K562 (cell line): ENCODE results near the gene GARIN5B. TPM values are rescaled to one million over a fixed set of nuclear protein-coding genes. Genes with fewer than 3 reads are reported as not detected.

ENCODE experiments used
- ADNP ChIP-seq: fragments of 200-800 bp; sonication (Bioruptor generic); IDR thresholded peaks from 2 replicates; pipeline ENCODE4 v1.6.1; 2016; ENCODE audit warnings: missing genetic modification characterization, missing compliant biosample characterization
- CEBPB ChIP-seq: fragments of 450-650 bp; IDR thresholded peaks from 2 replicates; pipeline ENCODE4 v1.6.1; 2016; ENCODE audit warnings: missing genetic modification characterization, missing compliant biosample characterization
- FOXJ3 ChIP-seq: sonication (generic); formaldehyde crosslinking; IDR thresholded peaks from 2 replicates; pipeline ENCODE4 v1.4.0; 2020; ENCODE audit warnings: mild to moderate bottlenecking, missing genetic modification reagents
- FOXM1 ChIP-seq, 2 experiments: fragments of 450-650 bp in 1 of 2; sonication (generic) in 1 of 2; formaldehyde crosslinking in 1 of 2; IDR thresholded peaks; 2 replicates each; pipeline versions ENCODE4 v1.6.1 to v1.9.0; 2017 to 2022; ENCODE audit warnings: low read depth in 2 of 2, mild to moderate bottlenecking in 2 of 2, missing genetic modification reagents in 1 of 2, moderate library complexity in 1 of 2
- ILF3 ChIP-seq: fragments of 450-650 bp; IDR thresholded peaks from 2 replicates; pipeline ENCODE4 v1.6.1; 2018; ENCODE audit warnings: antibody characterized with exemption, mild to moderate bottlenecking, moderate library complexity, borderline replicate concordance
- PCBP2 ChIP-seq: fragments of 200-400 bp; formaldehyde crosslinking; IDR thresholded peaks from 2 replicates; pipeline ENCODE4 v1.6.1; 2018; ENCODE audit warnings: low read length, low read depth, mild to moderate bottlenecking, moderate library complexity; ENCODE audit not compliant: poor library complexity, severe bottlenecking
- PTRF ChIP-seq: fragments of 450-650 bp; IDR thresholded peaks from 2 replicates; pipeline ENCODE4 v1.6.1; 2016; ENCODE audit warnings: mild to moderate bottlenecking, missing genetic modification characterization, missing compliant biosample characterization
- SIN3A ChIP-seq, 2 experiments: fragments of 150-350 bp in 1 of 2; IDR thresholded peaks; 2 replicates each; pipeline ENCODE4 v1.6.1; 2011 to 2016; ENCODE audit warnings: borderline replicate concordance in 2 of 2, low read depth in 2 of 2, low read length in 2 of 2, mild to moderate bottlenecking in 2 of 2, moderate library complexity in 2 of 2; ENCODE audit not compliant: control insufficient read depth in 1 of 2
- TCF3 ChIP-seq: sonication (generic); formaldehyde crosslinking; IDR thresholded peaks from 2 replicates; pipeline ENCODE4 v1.4.0; 2020; ENCODE audit warnings: mild to moderate bottlenecking, missing genetic modification reagents
- TSC22D4 ChIP-seq: fragments of 450-650 bp; IDR thresholded peaks from 2 replicates; pipeline ENCODE4 v1.6.1; 2016; ENCODE audit warnings: missing genetic modification characterization, missing biosample characterization, control low read depth
- ZC3H11A ChIP-seq: IDR thresholded peaks from 2 replicates; pipeline ENCODE4 v1.6.1; 2012; ENCODE audit warnings: low read depth, low read length, improper control_type of control experiment
- ZZZ3 ChIP-seq: fragments of 450-650 bp; IDR thresholded peaks from 2 replicates; pipeline ENCODE4 v1.6.1; 2016; ENCODE audit warnings: antibody characterized with exemption, mild to moderate bottlenecking, moderate library complexity
- polyA plus RNA-seq, 8 experiments: library from polyadenylated mRNA; depleted of rRNA in 4 of 8; stranded (reverse) in 5 of 8; unstranded in 3 of 8; fragments of >200 nt; fragmentation: Nextera tagmentation in 2 of 8; fragmentation: Illumina TruSeq in 1 of 8; extraction: Ambion mirVana in 2 of 8; extraction: Trizol in 1 of 8; gene quantifications; 2 replicates each; pipeline versions ENCODE4 v1.2.1 to v1.2.3, GENCODE V29; 2011 to 2014; ENCODE audit warnings: inconsistent platforms in 1 of 8, missing spikeins in 1 of 8
- total RNA-seq, 7 experiments: library from RNA; depleted of rRNA in 6 of 7; stranded (reverse); fragments of >200 nt in 6 of 7; fragmentation: Illumina TruSeq in 2 of 7; extraction: Trizol in 2 of 7; gene quantifications; 2 replicates each; pipeline versions ENCODE4 v1.2.1 to v1.2.3, GENCODE V29; 2011 to 2021; ENCODE audit warnings: low replicate concordance in 1 of 7
- TF ChIP-seq, protein P1 (sequence below), 2 experiments: fragments of 450-650 bp in 1 of 2; sonication (generic) in 1 of 2; formaldehyde crosslinking in 1 of 2; IDR thresholded peaks; 2 replicates each; pipeline versions ENCODE4 v1.7.1 to v1.9.0; 2016 to 2022; ENCODE audit warnings: inconsistent platforms in 1 of 2, mild to moderate bottlenecking in 1 of 2, missing genetic modification reagents in 1 of 2
- TF ChIP-seq, protein P2 (sequence below): fragments of 250-450 bp; sonication (Bioruptor Pico); IDR thresholded peaks from 2 replicates; pipeline ENCODE4 v1.4.0; 2020; ENCODE audit warnings: mild to moderate bottlenecking, moderate library complexity, borderline replicate concordance

GARIN5B gene
- total and polyA plus RNA-seq, 9 of the 15 experiments (the other 6 are each of a cell fraction or from before 2014, with no cell fraction given): not detected

DNA sequence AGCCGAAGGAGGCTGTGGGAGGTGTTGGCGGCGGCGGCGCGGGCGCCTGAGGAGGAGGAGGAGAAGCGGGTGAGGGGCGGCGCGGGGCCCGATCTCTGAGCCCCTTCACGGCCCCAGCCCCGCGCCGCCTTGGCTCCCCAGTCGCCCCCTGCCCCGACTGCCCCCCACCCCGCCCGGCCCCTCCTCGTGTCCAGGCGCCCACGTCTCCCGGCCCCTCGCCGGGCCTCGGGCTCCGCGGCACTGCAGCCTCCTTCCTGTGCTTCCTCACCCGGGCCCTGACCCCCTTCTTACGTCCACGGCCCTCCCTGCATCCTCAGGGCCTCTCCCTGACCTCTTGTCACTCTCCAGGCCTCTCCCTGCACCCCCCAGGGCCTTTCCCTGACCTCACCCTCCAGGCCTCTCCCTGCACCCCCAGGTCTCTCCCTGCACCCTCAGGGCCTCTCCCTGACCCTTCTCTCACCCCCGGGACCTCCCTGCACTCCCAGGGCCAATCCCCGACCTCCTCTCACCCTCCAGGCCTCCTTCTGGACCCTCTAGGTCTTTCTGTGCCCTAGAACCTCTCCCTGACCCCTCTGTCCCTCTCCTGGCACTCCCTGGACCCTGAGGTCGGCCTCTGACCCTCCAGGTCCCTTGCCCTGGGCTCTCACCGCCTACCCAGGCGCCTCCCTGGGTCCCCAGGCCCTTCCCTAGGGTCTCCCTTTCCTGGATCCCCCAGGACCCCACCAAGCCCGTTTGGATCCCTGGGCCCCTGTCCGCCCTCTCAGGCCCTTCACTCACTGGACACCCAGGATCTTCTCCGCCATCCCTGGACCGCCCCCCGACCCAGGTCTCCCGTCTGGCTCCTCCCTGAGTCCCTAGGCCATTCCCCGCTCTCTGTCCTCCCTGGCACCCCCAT lies 22.9 kb downstream of the GARIN5B start (continued):
- TF ChIP-seq, protein P1, sequence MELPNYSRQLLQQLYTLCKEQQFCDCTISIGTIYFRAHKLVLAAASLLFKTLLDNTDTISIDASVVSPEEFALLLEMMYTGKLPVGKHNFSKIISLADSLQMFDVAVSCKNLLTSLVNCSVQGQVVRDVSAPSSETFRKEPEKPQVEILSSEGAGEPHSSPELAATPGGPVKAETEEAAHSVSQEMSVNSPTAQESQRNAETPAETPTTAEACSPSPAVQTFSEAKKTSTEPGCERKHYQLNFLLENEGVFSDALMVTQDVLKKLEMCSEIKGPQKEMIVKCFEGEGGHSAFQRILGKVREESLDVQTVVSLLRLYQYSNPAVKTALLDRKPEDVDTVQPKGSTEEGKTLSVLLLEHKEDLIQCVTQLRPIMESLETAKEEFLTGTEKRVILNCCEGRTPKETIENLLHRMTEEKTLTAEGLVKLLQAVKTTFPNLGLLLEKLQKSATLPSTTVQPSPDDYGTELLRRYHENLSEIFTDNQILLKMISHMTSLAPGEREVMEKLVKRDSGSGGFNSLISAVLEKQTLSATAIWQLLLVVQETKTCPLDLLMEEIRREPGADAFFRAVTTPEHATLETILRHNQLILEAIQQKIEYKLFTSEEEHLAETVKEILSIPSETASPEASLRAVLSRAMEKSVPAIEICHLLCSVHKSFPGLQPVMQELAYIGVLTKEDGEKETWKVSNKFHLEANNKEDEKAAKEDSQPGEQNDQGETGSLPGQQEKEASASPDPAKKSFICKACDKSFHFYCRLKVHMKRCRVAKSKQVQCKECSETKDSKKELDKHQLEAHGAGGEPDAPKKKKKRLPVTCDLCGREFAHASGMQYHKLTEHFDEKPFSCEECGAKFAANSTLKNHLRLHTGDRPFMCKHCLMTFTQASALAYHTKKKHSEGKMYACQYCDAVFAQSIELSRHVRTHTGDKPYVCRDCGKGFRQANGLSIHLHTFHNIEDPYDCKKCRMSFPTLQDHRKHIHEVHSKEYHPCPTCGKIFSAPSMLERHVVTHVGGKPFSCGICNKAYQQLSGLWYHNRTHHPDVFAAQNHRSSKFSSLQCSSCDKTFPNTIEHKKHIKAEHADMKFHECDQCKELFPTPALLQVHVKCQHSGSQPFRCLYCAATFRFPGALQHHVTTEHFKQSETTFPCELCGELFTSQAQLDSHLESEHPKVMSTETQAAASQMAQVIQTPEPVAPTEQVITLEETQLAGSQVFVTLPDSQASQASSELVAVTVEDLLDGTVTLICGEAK (IDR thresholded peaks at IDR 0.05): no peak
- TF ChIP-seq, protein P1 (CRISPR knock-in tag; IDR thresholded peaks at IDR 0.05): no peak
- TF ChIP-seq CEBPB (tag) (no peak), ILF3 (no peak), SIN3A (IDR thresholded peaks at IDR 0.05; ENCODE audit: borderline replicate concordance in 2 of 2, control insufficient read depth in 1 of 2, low read depth in 2 of 2, low read length in 2 of 2) (peak in 1 of 2 experiments; percentile 9; a peak in 1 of 4 replicates), TCF3 (CRISPR knock-in tag) (no peak), ZC3H11A (no peak), ZZZ3 (no peak), FOXJ3 (CRISPR knock-in tag) (no peak), TSC22D4 (no peak), ADNP (no peak), FOXM1 (IDR thresholded peaks at IDR 0.05; ENCODE audit: low read depth) (no peak), FOXM1 (CRISPR knock-in tag; IDR thresholded peaks at IDR 0.05; ENCODE audit: low read depth) (no peak), PCBP2 (no peak), PTRF (no peak)
- TF ChIP-seq, protein P2, sequence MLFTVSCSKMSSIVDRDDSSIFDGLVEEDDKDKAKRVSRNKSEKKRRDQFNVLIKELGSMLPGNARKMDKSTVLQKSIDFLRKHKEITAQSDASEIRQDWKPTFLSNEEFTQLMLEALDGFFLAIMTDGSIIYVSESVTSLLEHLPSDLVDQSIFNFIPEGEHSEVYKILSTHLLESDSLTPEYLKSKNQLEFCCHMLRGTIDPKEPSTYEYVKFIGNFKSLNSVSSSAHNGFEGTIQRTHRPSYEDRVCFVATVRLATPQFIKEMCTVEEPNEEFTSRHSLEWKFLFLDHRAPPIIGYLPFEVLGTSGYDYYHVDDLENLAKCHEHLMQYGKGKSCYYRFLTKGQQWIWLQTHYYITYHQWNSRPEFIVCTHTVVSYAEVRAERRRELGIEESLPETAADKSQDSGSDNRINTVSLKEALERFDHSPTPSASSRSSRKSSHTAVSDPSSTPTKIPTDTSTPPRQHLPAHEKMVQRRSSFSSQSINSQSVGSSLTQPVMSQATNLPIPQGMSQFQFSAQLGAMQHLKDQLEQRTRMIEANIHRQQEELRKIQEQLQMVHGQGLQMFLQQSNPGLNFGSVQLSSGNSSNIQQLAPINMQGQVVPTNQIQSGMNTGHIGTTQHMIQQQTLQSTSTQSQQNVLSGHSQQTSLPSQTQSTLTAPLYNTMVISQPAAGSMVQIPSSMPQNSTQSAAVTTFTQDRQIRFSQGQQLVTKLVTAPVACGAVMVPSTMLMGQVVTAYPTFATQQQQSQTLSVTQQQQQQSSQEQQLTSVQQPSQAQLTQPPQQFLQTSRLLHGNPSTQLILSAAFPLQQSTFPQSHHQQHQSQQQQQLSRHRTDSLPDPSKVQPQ (CRISPR knock-in tag): no peak
